H9 (cell line): ENCODE results near the gene MOV10. TPM values are rescaled to one million over a fixed set of nuclear protein-coding genes. Genes with fewer than 3 reads are reported as not detected.

Experiments
- DNase-seq: peaks from one replicate; pipeline ENCODE4 v3.0.0-alpha.2; 2017
- H2AFZ ChIP-seq: one replicate; pipeline ENCODE4 v1.6.1; 2013; ENCODE audit warnings: mild to moderate bottlenecking, low read length, control low read depth, moderate library complexity
- H2AK5ac ChIP-seq: 2 replicates; pipeline ENCODE4 v1.6.1; 2013; ENCODE audit warnings: low read length, control low read depth, mixed read lengths; ENCODE audit not compliant: insufficient read length
- H2BK120ac ChIP-seq: one replicate; pipeline ENCODE4 v1.6.1; 2013; ENCODE audit warnings: low read depth, mild to moderate bottlenecking, low read length, control low read depth, inconsistent platforms; ENCODE audit not compliant: poor library complexity, severe bottlenecking
- H2BK12ac ChIP-seq: 2 replicates; pipeline ENCODE4 v1.6.1; 2013; ENCODE audit warnings: low read length, control low read depth, mixed read lengths, low read depth; ENCODE audit not compliant: insufficient read length
- H2BK15ac ChIP-seq: 2 replicates; pipeline ENCODE4 v1.6.1; 2013; ENCODE audit warnings: low read depth, low read length, control low read depth
- H2BK20ac ChIP-seq: one replicate; pipeline ENCODE4 v1.6.1; 2013; ENCODE audit warnings: low read depth, mild to moderate bottlenecking, low read length, control low read depth, inconsistent platforms; ENCODE audit not compliant: poor library complexity, severe bottlenecking
- H2BK5ac ChIP-seq: 2 replicates; pipeline ENCODE4 v1.6.1; 2013; ENCODE audit warnings: low read length, control low read depth, mixed read lengths; ENCODE audit not compliant: insufficient read length
- H3K14ac ChIP-seq: 2 replicates; pipeline ENCODE4 v1.6.1; 2013; ENCODE audit warnings: low read length, control low read depth; ENCODE audit not compliant: insufficient read depth
- H3K18ac ChIP-seq: 2 replicates; pipeline ENCODE4 v1.6.1; 2013; ENCODE audit warnings: low read depth, mild to moderate bottlenecking, mixed read lengths, low read length, control low read depth; ENCODE audit not compliant: insufficient read length
- H3K23ac ChIP-seq: 2 replicates; pipeline ENCODE4 v1.6.1; 2013; ENCODE audit warnings: low read length, control low read depth, mixed read lengths, low read depth; ENCODE audit not compliant: insufficient read length
- H3K23me2 ChIP-seq: 2 replicates; pipeline ENCODE4 v1.6.1; 2013; ENCODE audit warnings: low read depth, mild to moderate bottlenecking, mixed read lengths, low read length, control low read depth; ENCODE audit not compliant: insufficient read length, poor library complexity, severe bottlenecking
- H3K27ac ChIP-seq: 2 replicates; pipeline ENCODE4 v1.5.1; 2013; ENCODE audit warnings: low read length, control low read depth, mixed read lengths, low read depth; ENCODE audit not compliant: insufficient read length
- H3K27me3 ChIP-seq: 2 replicates; pipeline ENCODE4 v1.6.1; 2013; ENCODE audit warnings: low read length, control low read depth, inconsistent platforms; ENCODE audit not compliant: insufficient read depth
- H3K4ac ChIP-seq: 2 replicates; pipeline ENCODE4 v1.6.1; 2013; ENCODE audit warnings: low read depth, mild to moderate bottlenecking, control low read depth, inconsistent platforms, low read length, moderate library complexity
- H3K4me1 ChIP-seq: 2 replicates; pipeline ENCODE4 v1.6.1; 2013; ENCODE audit warnings: low read length, control low read depth, inconsistent platforms; ENCODE audit not compliant: insufficient read depth
- H3K4me2 ChIP-seq: 2 replicates; pipeline ENCODE4 v1.6.1; 2013; ENCODE audit warnings: low read length, control low read depth, mixed read lengths; ENCODE audit not compliant: insufficient read length, insufficient read depth
- H3K56ac ChIP-seq: 2 replicates; pipeline ENCODE4 v1.6.1; 2013; ENCODE audit warnings: low read depth, mild to moderate bottlenecking, mixed read lengths, low read length, control low read depth; ENCODE audit not compliant: insufficient read length
- H3K79me1 ChIP-seq: 2 replicates; pipeline ENCODE4 v1.6.1; 2013; ENCODE audit warnings: low read depth, mild to moderate bottlenecking, moderate library complexity, low read length, control low read depth, inconsistent platforms; ENCODE audit not compliant: insufficient read depth, poor library complexity, severe bottlenecking
- H3K79me2 ChIP-seq: 2 replicates; pipeline ENCODE4 v1.6.1; 2013; ENCODE audit warnings: low read length, control low read depth, inconsistent platforms; ENCODE audit not compliant: insufficient read depth
- H3K9ac ChIP-seq: 2 replicates; pipeline ENCODE4 v1.6.1; 2013; ENCODE audit warnings: low read length, control low read depth, mixed read lengths; ENCODE audit not compliant: insufficient read length; ENCODE audit errors: extremely low read depth
- H3K9me3 ChIP-seq: one replicate; pipeline ENCODE4 v1.6.1; 2013; ENCODE audit warnings: low read depth, low read length, inconsistent platforms; ENCODE audit not compliant: control insufficient read depth
- H3T11ph ChIP-seq: one replicate; pipeline ENCODE4 v1.6.1; 2013; ENCODE audit warnings: mild to moderate bottlenecking, low read length, control low read depth, inconsistent platforms
- H4K20me1 ChIP-seq: one replicate; pipeline ENCODE4 v1.6.1; 2013; ENCODE audit not compliant: control insufficient read depth, insufficient read length, insufficient read depth
- H4K5ac ChIP-seq: 2 replicates; pipeline ENCODE4 v1.6.1; 2013; ENCODE audit warnings: low read depth, mild to moderate bottlenecking, mixed read lengths, low read length, control low read depth; ENCODE audit not compliant: insufficient read length
- H4K8ac ChIP-seq: replicated peaks from 2 replicates; pipeline ENCODE4 v1.6.1; 2013; ENCODE audit warnings: low read length, control low read depth, mixed read lengths, low read depth; ENCODE audit not compliant: insufficient read length
- H4K91ac ChIP-seq: 2 replicates; pipeline ENCODE4 v1.6.1; 2013; ENCODE audit warnings: low read depth, mild to moderate bottlenecking, moderate library complexity, mixed read lengths, low read length, control low read depth; ENCODE audit not compliant: insufficient read length
- H3K27ac Mint-ChIP-seq, 3 experiments: 2 replicates in 2 of 3; 3 replicates in 1 of 3; pipeline ENCODE4 v1.8.0; 2020 to 2021; ENCODE audit warnings: mixed read lengths in 3 of 3, mild to moderate bottlenecking in 1 of 3, moderate library complexity in 1 of 3
- H3K27me3 Mint-ChIP-seq: 2 replicates; pipeline ENCODE4 v1.8.0; 2021; ENCODE audit warnings: low read depth, mild to moderate bottlenecking, moderate library complexity, mixed read lengths
- H3K36me3 Mint-ChIP-seq, 3 experiments: 2 replicates in 2 of 3; 3 replicates in 1 of 3; pipeline ENCODE4 v1.8.0; 2020 to 2021; ENCODE audit warnings: low read depth in 3 of 3, mixed read lengths in 3 of 3; ENCODE audit not compliant: insufficient read depth in 1 of 3
- H3K4me1 Mint-ChIP-seq, 2 experiments: 2 replicates each; pipeline ENCODE4 v1.8.0; 2020; ENCODE audit warnings: mixed read lengths in 2 of 2
- H3K4me3 Mint-ChIP-seq, 2 experiments: 2 replicates in 1 of 2; 3 replicates in 1 of 2; pipeline ENCODE4 v1.8.0; 2020 to 2021; ENCODE audit warnings: mild to moderate bottlenecking in 2 of 2, mixed read lengths in 2 of 2, moderate library complexity in 1 of 2
- H3K9me3 Mint-ChIP-seq, 2 experiments: 2 replicates in 1 of 2; 3 replicates in 1 of 2; pipeline ENCODE4 v1.8.0; 2020; ENCODE audit warnings: mild to moderate bottlenecking in 2 of 2, mixed read lengths in 2 of 2, moderate library complexity in 1 of 2
- WGBS: extraction: QIAGEN DNeasy Blood & Tissue Kit; methylation state at CpG from one replicate; pipeline ENCODE4 v1.1.7; 2013; ENCODE audit warnings: missing lambda C conversion rate, low lambda C conversion rate, mixed read lengths; ENCODE audit not compliant: insufficient read length; ENCODE audit errors: extremely low coverage; 5-methylcytosine and 5-hydroxymethylcytosine counted together
- total RNA-seq: library from RNA; stranded (reverse); gene quantifications from 2 replicates; pipeline ENCODE4 v1.2.1, GENCODE V29; 2021
- TF ChIP-seq, protein P1 (sequence below): fragments of 200-600 bp; sonication (generic); conservative IDR thresholded peaks from 3 replicates; pipeline ENCODE4 v1.8.0; 2021; ENCODE audit warnings: antibody characterized with exemption, mild to moderate bottlenecking

Gene MOV10
- total RNA-seq, 1 experiment from 2014 or later, result 77.8 TPM

- Histone ChIP-seq H2BK5ac (no peak overlapping the region), H3K4me2 (no peak overlapping the region), H3K4me1 (no peaks in the 10 kb centered on the region), H4K5ac (no peak overlapping the region), H3K79me1 (peaks cover 7% of the 10 kb centered on the region), H3K56ac (no peak overlapping the region), H2BK120ac (no peak overlapping the region), H3K14ac (no peak overlapping the region), H3K23me2 (no peaks in the 10 kb centered on the region), H2BK20ac (no peak overlapping the region), H4K91ac (no peak overlapping the region), H3T11ph (no peak overlapping the region), H2BK12ac (no peak overlapping the region), H3K27me3 (no peaks in the 10 kb centered on the region), H3K9ac (no peak overlapping the region), H3K79me2 (peaks cover 25% of the 10 kb centered on the region; the same call in 1 of the 2 replicates), H3K27ac (no peak overlapping the region), H3K18ac (no peak overlapping the region), H2AK5ac (no peak overlapping the region), H3K23ac (no peak overlapping the region), H3K9me3 (no peaks in the 10 kb centered on the region), H2AFZ (no peak overlapping the region), H3K4ac (no peak overlapping the region), H2BK15ac (no peak overlapping the region), H4K8ac (no peak overlapping the region), H4K20me1 (no peaks in the 10 kb centered on the region)
- Mint-ChIP-seq H3K9me3 (no peaks in the 10 kb centered on the region), H3K27ac (peak overlapping the region in 1 of 3 experiments; percentile 24; a peak in 1 of 7 replicates), H3K4me3 (no peak overlapping the region), H3K4me1 (peaks cover 5 to 6% of the 10 kb centered on the region in 2 experiments), H3K36me3 (peaks cover 0 to 23% (median 5%) of the 10 kb centered on the region in 3 experiments; a peak in 3 of 7 replicates), H3K27me3 (no peaks in the 10 kb centered on the region)
- WGBS, result no CpG with 5 or more reads among the region's 2 CpGs
- DNase-seq, result no peak
- TF ChIP-seq, protein P1, sequence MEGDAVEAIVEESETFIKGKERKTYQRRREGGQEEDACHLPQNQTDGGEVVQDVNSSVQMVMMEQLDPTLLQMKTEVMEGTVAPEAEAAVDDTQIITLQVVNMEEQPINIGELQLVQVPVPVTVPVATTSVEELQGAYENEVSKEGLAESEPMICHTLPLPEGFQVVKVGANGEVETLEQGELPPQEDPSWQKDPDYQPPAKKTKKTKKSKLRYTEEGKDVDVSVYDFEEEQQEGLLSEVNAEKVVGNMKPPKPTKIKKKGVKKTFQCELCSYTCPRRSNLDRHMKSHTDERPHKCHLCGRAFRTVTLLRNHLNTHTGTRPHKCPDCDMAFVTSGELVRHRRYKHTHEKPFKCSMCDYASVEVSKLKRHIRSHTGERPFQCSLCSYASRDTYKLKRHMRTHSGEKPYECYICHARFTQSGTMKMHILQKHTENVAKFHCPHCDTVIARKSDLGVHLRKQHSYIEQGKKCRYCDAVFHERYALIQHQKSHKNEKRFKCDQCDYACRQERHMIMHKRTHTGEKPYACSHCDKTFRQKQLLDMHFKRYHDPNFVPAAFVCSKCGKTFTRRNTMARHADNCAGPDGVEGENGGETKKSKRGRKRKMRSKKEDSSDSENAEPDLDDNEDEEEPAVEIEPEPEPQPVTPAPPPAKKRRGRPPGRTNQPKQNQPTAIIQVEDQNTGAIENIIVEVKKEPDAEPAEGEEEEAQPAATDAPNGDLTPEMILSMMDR, result no peak
Measured at GRCh38 chr1:112625696-112626095, 48.8 kb upstream of the MOV10 start.
